Natural killer cell treated with Interleukin-12 subunit alpha and Interleukin-12 subunit beta and Interleukin-15 and Interleukin-18, amount 100 ng/mL, for 72 hours (primary cell): ENCODE data around the gene ZBTB40. TPM values are rescaled to one million over a fixed set of nuclear protein-coding genes. Genes with fewer than 3 reads are reported as not detected.

Experiments used
- ATAC-seq, 2 donors: fragments of 150-1000 bp; cut with Tn5 transposase in 1 of 2; sonication (Bioruptor Pico), chemical (Tn5 transposase) in 1 of 2; 2 replicates each; pipeline ENCODE4 v1.10.0; 2021
- DNase-seq: peaks from one replicate; pipeline ENCODE4 v3.0.0; 2022; ENCODE audit warnings: low spot score
- H3K27ac Mint-ChIP-seq, 2 donors: 1 replicate in 1 of 2; 2 replicates in 1 of 2; pipeline ENCODE4 v1.8.0; 2022; ENCODE audit warnings: mixed read lengths in 2 of 2, mild to moderate bottlenecking in 1 of 2, moderate library complexity in 1 of 2
- H3K27me3 Mint-ChIP-seq, 2 donors: 1 replicate in 1 of 2; 2 replicates in 1 of 2; pipeline ENCODE4 v1.8.0; 2022; ENCODE audit warnings: mixed read lengths in 2 of 2
- H3K36me3 Mint-ChIP-seq: one replicate; pipeline ENCODE4 v1.8.0; 2022; ENCODE audit warnings: mixed read lengths
- H3K4me1 Mint-ChIP-seq, 2 donors: 1 replicate in 1 of 2; 2 replicates in 1 of 2; pipeline ENCODE4 v1.8.0; 2022; ENCODE audit warnings: low read depth in 2 of 2, mixed read lengths in 2 of 2, mild to moderate bottlenecking in 1 of 2
- H3K4me3 Mint-ChIP-seq: one replicate; pipeline ENCODE4 v1.8.0; 2022; ENCODE audit warnings: mixed read lengths
- H3K9me3 Mint-ChIP-seq: 2 replicates; pipeline ENCODE4 v1.8.0; 2022; ENCODE audit warnings: mixed read lengths
- total RNA-seq, 2 donors: library from RNA; stranded (reverse); gene quantifications; one replicate each; pipeline ENCODE4 v1.2.3, GENCODE V29; 2022

ZBTB40 gene
- total RNA-seq, 2 donors from 2014 or later, result 26.3 to 33.9 TPM

GRCh38 chr1:22542886-22543285 is 91.2 kb downstream of the ZBTB40 start:
- H3K27me3 Mint-ChIP-seq, result peaks cover 15 to 19% of the 10 kb centered on the region in 2 donors

GRCh38 chr1:22543679-22544078 is 92.0 kb downstream of the ZBTB40 start:
- H3K27me3 Mint-ChIP-seq, result peaks cover 21 to 27% of the 10 kb centered on the region in 2 donors
- H3K4me3 Mint-ChIP-seq, result no peak overlapping the region
- DNase-seq, result no peak
- no peaks in the 10 kb centered on the region for H3K36me3 Mint-ChIP-seq
- peaks cover 6 to 13% of the 10 kb centered on the region in 2 donors for H3K4me1 Mint-ChIP-seq
- ATAC-seq, result no peak
- no peaks in the 10 kb centered on the region for H3K9me3 Mint-ChIP-seq
- no peak overlapping the region for H3K27ac Mint-ChIP-seq

More at GRCh38 chr1:22542886-22543285, 91.2 kb downstream of the ZBTB40 start:
- Mint-ChIP-seq H3K4me1 (peaks cover 6 to 18% of the 10 kb centered on the region in 2 donors), H3K27ac (no peak overlapping the region), H3K36me3 (no peaks in the 10 kb centered on the region), H3K9me3 (no peaks in the 10 kb centered on the region), H3K4me3 (no peak overlapping the region)
- no peak for ATAC-seq
- no peak for DNase-seq

- no peaks in the 10 kb centered on the region for H3K36me3 Mint-ChIP-seq
- peaks cover 24 to 30% of the 10 kb centered on the region in 2 donors for H3K27me3 Mint-ChIP-seq
- H3K9me3 Mint-ChIP-seq, result no peaks in the 10 kb centered on the region
- H3K27ac Mint-ChIP-seq, result no peak overlapping the region
- no peak overlapping the region for H3K4me3 Mint-ChIP-seq
- peaks cover 6% of the 10 kb centered on the region in 2 donors for H3K4me1 Mint-ChIP-seq
- DNase-seq, result no peak
- ATAC-seq, result no peak
Observed at GRCh38 chr1:22544606-22545005, 93.0 kb downstream of the ZBTB40 start.

- H3K27ac Mint-ChIP-seq, result no peak overlapping the region
- DNase-seq (no peak), ATAC-seq (no peak)
- H3K9me3 Mint-ChIP-seq, result no peaks in the 10 kb centered on the region
- H3K36me3 Mint-ChIP-seq, result no peaks in the 10 kb centered on the region
- H3K4me1 Mint-ChIP-seq, result peaks cover 4 to 5% of the 10 kb centered on the region in 2 donors
- no peak overlapping the region for H3K4me3 Mint-ChIP-seq
- peaks cover 25 to 30% of the 10 kb centered on the region in 2 donors for H3K27me3 Mint-ChIP-seq
Observed at GRCh38 chr1:22545141-22545540, 93.5 kb downstream of the ZBTB40 start.

- no peaks in the 10 kb centered on the region for H3K9me3 Mint-ChIP-seq
- H3K27ac Mint-ChIP-seq, result no peak overlapping the region
- H3K27me3 Mint-ChIP-seq, result peaks cover 28 to 30% of the 10 kb centered on the region in 2 donors
- DNase-seq, result no peak
- H3K4me3 Mint-ChIP-seq, result no peak overlapping the region
- no peaks in the 10 kb centered on the region for H3K4me1 Mint-ChIP-seq
- H3K36me3 Mint-ChIP-seq, result no peaks in the 10 kb centered on the region
- ATAC-seq, result no peak
Observed at GRCh38 chr1:22547186-22547817, 95.7 kb downstream of the ZBTB40 start.

- ATAC-seq (no peak), DNase-seq (no peak)
- Mint-ChIP-seq H3K27me3 (peaks cover 30 to 34% of the 10 kb centered on the region in 2 donors), H3K4me3 (no peak overlapping the region), H3K9me3 (no peaks in the 10 kb centered on the region), H3K4me1 (no peaks in the 10 kb centered on the region), H3K36me3 (no peaks in the 10 kb centered on the region), H3K27ac (no peak overlapping the region)
Observed at GRCh38 chr1:22547818-22548462, 96.3 kb downstream of the ZBTB40 start.

- H3K4me1 Mint-ChIP-seq, result no peaks in the 10 kb centered on the region
- no peak overlapping the region for H3K27ac Mint-ChIP-seq
- H3K9me3 Mint-ChIP-seq, result no peaks in the 10 kb centered on the region
- no peak overlapping the region for H3K4me3 Mint-ChIP-seq
- H3K36me3 Mint-ChIP-seq, result no peaks in the 10 kb centered on the region
- DNase-seq, result no peak
- peaks cover 39 to 40% of the 10 kb centered on the region in 2 donors for H3K27me3 Mint-ChIP-seq
- no peak for ATAC-seq
Observed at GRCh38 chr1:22550021-22550420, 98.4 kb downstream of the ZBTB40 start.

GRCh38 chr1:22551591-22551990 is 99.9 kb downstream of the ZBTB40 start:
- H3K4me3 Mint-ChIP-seq, result no peak overlapping the region
- no peaks in the 10 kb centered on the region for H3K36me3 Mint-ChIP-seq
- no peaks in the 10 kb centered on the region for H3K9me3 Mint-ChIP-seq
- H3K27ac Mint-ChIP-seq, result no peak overlapping the region
- DNase-seq (no peak), ATAC-seq (no peak)
- no peaks in the 10 kb centered on the region for H3K4me1 Mint-ChIP-seq
- H3K27me3 Mint-ChIP-seq, result peaks cover 44 to 47% of the 10 kb centered on the region in 2 donors

- H3K36me3 Mint-ChIP-seq, result no peaks in the 10 kb centered on the region
- no peak for ATAC-seq
- no peaks in the 10 kb centered on the region for H3K9me3 Mint-ChIP-seq
- H3K4me1 Mint-ChIP-seq, result no peaks in the 10 kb centered on the region
- peaks cover 45 to 47% of the 10 kb centered on the region in 2 donors for H3K27me3 Mint-ChIP-seq
- H3K4me3 Mint-ChIP-seq, result no peak overlapping the region
- no peak for DNase-seq
- H3K27ac Mint-ChIP-seq, result no peak overlapping the region
Observed at GRCh38 chr1:22552021-22552420, 100.4 kb downstream of the ZBTB40 start.

GRCh38 chr1:22553104-22553880 is 101.6 kb downstream of the ZBTB40 start:
- ATAC-seq (no peak), DNase-seq (no peak)
- Mint-ChIP-seq H3K9me3 (no peaks in the 10 kb centered on the region), H3K27ac (no peak overlapping the region), H3K4me3 (no peak overlapping the region), H3K27me3 (peaks cover 38 to 42% of the 10 kb centered on the region in 2 donors), H3K36me3 (no peaks in the 10 kb centered on the region), H3K4me1 (no peaks in the 10 kb centered on the region)

GRCh38 chr1:22553991-22554522 is 102.4 kb downstream of the ZBTB40 start:
- H3K9me3 Mint-ChIP-seq, result no peaks in the 10 kb centered on the region
- H3K36me3 Mint-ChIP-seq, result no peaks in the 10 kb centered on the region
- DNase-seq (no peak), ATAC-seq (no peak)
- H3K4me3 Mint-ChIP-seq, result no peak overlapping the region
- H3K4me1 Mint-ChIP-seq, result no peaks in the 10 kb centered on the region
- H3K27ac Mint-ChIP-seq, result no peak overlapping the region
- H3K27me3 Mint-ChIP-seq, result peaks cover 36 to 39% of the 10 kb centered on the region in 2 donors

GRCh38 chr1:22555371-22555656 is 103.7 kb downstream of the ZBTB40 start:
- Mint-ChIP-seq H3K27ac (no peak overlapping the region), H3K36me3 (no peaks in the 10 kb centered on the region), H3K27me3 (peaks cover 36 to 38% of the 10 kb centered on the region in 2 donors), H3K4me1 (no peaks in the 10 kb centered on the region), H3K4me3 (no peak overlapping the region), H3K9me3 (no peaks in the 10 kb centered on the region)
- DNase-seq (no peak), ATAC-seq (no peak)

- Mint-ChIP-seq H3K4me1 (no peaks in the 10 kb centered on the region), H3K27me3 (peaks cover 40 to 42% of the 10 kb centered on the region in 2 donors), H3K4me3 (no peak overlapping the region), H3K27ac (no peak overlapping the region), H3K36me3 (no peaks in the 10 kb centered on the region), H3K9me3 (no peaks in the 10 kb centered on the region)
- no peak for DNase-seq
- no peak for ATAC-seq
Observed at GRCh38 chr1:22556391-22557104, 104.9 kb downstream of the ZBTB40 start.
